NCI-H345 treated with DMSO at 0.1 percent for 48 hours (cell line): ENCODE results near the gene BTBD1.

Experiments
- DNase-seq: peaks from one replicate; lab custom pipeline; 2025; ENCODE audit not compliant: unreplicated experiment; lab: John Stamatoyannopoulos, UW

BTBD1 gene

DNA sequence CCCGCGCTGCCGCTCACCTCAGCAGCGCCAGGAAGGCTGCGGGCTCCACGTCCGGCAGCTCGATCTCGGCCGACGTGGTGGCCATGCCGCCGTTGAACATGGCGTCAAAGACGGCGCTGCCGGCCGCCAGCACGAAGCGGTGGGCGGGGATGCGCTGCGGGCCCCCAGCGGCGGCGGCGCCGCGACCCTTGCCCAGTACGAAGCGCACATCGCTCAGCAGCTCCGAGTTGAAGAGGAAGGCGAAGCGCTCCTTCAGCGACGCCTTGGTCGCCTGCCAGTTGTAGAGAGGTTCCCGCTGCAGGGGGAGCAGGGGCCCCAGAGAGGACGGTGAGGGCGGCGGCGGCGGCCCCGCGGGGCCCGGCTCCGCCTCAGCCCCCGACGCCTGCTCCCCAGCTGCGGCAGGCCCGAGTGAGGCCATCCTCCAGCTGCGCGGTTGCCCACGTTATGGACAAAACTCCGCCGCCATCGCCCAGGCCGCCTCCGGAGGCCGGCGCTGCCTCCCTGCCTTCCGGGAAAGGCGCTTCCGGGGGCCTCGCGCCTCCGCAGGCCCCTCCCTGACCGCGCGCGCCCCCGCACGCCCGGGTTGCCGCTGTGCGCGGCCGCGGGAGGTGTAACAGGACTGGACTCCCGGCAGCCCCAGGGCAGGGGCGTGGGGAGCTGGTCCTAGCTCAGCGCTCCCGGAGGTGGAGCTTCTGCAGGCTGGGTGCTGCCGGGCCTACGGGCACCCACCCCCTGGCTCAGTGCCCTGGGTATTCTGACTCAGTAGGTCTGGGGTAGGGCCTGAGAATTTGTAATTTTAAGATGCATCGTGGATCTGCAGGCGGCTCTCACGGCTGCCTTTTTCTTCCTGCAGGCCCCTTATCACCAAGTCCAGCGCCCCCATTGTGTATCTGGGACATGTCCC, at the start of gene BTBD1:
BTBD1 (minus strand) TSS at position 519 of the 904 bp plus-strand sequence; CDS start at position 418, 101 bp downstream.
- peak; percentile 59 for DNase-seq

DNA sequence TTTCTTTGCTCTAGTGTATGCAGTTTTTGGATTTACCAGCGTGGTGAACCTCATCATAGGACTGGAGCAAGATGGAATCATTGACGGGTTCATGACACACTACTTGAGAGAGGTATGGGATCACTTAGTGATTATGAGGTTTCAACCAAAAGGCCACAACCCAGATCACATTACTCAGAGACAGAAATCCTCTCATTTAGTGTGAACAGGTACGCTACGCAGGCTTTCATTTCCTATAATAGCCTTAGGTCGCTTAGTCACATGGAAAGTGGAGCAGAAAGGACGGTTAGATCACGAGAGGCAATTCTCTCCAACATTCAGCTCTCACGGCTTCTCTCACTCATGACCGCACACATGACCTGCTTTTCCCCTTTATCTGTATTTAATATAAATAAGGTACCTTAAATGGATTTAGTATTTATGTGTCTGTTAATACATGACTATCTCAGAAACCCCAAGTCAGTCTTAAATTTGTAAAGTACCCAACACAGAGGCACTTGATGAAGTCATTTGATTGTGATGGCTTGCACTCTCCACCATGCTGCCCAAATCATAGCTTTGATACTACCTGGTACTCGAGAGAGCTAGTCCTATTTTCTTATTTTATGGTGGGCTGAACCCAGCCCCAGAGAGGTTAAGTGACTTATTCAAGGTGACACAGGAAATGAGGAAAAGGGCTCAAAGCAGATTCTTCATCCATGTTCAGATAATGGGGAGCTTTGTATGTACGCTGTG, 48.9 kb upstream of the BTBD1 start:
- no peak for DNase-seq

DNA sequence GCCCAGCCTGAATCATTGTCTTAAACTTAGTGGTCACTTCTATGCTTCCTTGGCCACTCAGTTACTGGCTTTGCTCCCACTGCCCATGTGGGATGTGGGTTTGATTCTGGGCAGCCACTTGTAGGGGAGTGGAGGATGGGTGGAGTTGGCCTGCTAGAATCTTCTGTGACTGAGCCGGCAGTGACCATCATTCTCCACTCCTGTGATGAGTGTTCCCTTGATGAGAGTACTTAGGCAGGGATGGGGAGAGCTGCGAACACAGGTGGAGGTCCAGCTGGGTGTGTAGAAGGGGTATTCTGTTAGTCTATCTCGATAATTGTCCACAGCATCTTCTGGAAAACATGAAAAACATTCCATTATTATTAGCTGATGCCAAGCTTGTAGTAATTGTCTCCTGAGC, 48.4 kb upstream of the BTBD1 start:
- no peak for DNase-seq

DNA sequence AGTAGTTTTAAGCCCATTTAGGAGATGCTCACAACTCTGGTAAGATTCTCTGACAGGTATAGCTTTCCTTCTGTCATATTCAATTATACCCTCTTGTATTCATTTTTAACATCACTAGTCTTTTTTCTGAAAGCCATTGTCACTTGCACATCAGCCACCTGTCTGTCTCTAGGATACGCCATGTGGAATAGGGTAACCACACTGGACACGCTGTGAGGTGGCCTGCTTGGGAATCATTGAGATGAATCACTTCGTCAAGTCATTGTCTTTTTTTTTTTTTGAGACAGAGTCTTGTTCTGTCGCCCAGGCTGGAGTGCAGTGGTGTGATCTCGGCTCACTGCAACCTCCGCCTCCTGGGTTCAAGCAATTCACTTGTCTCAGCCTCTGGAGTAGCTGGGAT, 47.8 kb upstream of the BTBD1 start:
- DNase-seq, result no peak

- no peak for DNase-seq
Measured at GRCh38 chr15:83113881-83114674, 47.0 kb upstream of the BTBD1 start.

GRCh38 chr15:83112956-83113299, 45.9 kb upstream of the BTBD1 start:
- DNase-seq, result no peak

DNA sequence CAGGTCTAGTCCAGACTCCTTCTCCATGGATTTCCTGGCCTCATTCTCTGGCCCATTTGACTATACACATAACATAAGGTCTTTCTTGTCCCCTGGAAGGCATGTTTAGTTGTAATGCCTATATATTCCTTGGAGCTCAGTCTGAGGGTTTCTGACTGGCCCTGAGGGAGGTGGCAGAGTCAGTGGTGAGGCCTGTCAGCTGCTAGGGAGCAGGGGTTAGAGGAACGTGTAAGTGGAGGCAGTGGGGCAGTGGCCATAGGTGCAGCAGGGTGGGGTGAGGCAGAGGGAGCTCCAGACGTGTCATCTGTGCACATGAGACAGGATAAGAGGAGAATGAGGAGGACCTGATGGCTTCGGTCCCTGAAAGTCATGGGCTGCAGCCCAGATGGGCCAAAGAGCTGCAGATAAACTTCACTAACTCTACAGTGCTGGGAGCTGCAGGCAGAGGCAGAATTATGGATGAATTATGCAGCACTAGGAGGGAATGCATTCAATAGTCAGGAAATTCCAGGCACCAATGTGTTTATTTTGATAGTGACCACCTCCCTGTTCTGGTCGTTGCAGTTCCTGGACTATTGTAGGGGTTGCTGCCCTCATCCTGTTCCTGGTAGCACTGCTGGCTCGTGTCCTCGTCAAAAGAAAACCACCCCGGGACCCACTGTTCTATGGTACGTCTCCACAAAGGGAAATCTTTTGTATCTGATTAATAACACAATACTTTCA, 45.3 kb upstream of the BTBD1 start:
- no peak for DNase-seq

DNA sequence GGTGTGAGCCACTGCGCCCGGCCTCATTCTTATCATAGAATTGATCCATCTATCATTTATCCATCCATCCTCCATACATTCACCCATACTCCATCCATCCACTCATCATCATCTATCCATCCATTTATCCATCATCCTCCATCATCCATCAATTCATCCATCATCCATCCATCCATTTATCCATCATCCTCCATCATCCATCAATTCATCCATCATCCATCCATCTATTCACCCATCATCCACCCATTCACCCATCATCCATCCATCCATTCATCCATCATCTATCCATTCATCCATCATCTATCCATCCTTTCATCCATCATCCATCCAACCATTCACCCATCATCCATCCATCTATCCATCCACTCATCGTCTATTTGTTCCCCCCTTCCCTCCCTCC, 44.1 kb upstream of the BTBD1 start:
- no peak for DNase-seq

DNA sequence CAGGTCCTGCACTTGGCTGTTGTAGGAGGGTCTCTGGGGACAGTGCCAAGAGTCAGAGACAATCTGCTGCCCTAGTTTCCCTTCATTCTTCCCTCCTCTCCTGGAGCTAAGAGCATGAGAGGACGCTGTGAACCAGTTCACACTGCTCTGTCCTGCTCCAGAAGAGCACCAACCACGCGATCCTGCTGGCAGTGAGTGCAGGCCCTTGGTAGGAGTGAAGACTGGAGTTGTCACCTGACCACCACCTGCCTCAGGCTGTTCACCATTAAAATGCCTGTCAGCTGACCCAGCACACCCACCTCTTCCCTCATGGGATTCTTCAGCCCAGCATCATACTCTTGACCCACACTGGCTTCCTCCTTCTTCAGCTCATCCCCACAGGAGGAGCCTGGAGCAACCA, 43.3 kb upstream of the BTBD1 start:
- DNase-seq, result no peak

DNA sequence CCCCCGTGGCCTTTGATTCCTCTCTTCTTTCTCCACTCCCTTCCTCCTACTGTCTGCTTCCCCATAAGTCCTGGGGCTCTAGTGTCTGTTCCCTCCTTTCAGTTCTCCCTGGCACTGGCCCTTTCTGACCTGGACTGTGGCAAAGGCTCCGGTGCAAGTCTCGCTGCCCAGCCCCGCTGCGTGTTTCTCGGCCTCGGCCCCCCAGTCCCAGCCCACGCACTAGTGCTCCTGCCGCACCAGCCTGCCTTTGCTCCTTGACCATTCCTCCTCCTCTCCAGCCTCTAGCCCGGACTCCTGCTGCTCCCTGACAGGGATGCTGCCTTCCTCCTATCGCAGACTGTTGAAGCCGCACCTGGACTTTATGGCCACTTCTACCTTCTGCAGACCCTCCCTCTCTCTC, 42.5 kb upstream of the BTBD1 start:
- DNase-seq, result no peak

GRCh38 chr15:83108266-83109219, 41.5 kb upstream of the BTBD1 start:
- no peak for DNase-seq

- no peak for DNase-seq
Measured at GRCh38 chr15:83107841-83108181, 40.8 kb upstream of the BTBD1 start.

GRCh38 chr15:83106994-83107840, 40.2 kb upstream of the BTBD1 start, which contains the start of gene TM6SF1:
TSS of gene TM6SF1 (plus strand) at chr15:83107645. CDS start at chr15:83107681, 36 bp downstream.
- no peak for DNase-seq

- no peak for DNase-seq
Measured at GRCh38 chr15:83105440-83105839, 38.4 kb upstream of the BTBD1 start.

DNA sequence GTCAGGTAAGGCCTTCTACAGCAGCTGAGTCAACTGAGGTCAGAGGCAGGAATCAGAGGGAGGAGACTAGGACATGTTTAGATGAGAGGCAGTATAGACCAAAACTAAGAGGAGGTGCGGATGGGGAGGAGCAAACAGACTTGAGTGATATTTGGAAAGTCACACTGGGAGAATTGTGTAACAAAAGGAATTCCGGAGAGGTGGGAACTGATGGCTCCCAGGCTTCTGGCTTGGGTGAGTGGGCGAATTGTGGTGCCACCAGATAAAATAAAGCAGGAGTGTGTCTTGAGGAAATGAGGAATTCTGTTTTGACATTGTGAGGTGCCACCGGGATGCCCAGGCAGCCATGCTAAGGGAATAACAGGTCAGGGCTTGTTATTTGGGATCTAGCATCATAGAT, 37.1 kb upstream of the BTBD1 start:
- no peak for DNase-seq

- DNase-seq, result no peak
Measured at GRCh38 chr15:83102346-83102745, 35.3 kb upstream of the BTBD1 start.

- DNase-seq, result no peak
Measured at GRCh38 chr15:83100097-83100646, 33.1 kb upstream of the BTBD1 start.

GRCh38 chr15:83099290-83099689, 32.2 kb upstream of the BTBD1 start:
- DNase-seq, result no peak

DNA sequence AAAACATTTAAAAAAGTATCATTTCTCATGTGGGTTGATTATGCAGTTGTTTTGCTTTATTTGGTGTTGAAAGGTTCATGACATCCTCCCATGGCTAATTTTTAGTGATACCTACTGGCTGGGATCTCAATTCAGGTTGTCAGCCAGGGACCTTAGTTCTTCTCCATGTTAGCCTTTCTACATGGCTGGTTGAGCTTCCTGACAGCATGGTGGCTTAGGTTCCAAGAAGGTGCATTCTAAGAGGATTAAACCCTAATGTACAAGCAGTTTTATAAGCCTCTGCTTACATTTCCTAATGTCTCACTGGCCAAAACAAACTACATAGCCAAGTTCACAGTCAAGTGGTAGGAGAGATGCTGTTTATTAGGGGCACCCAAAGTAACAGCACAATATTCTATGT, 31.0 kb upstream of the BTBD1 start:
- no peak for DNase-seq
